GM21737 (cell line): ENCODE measurements around the gene LIN9.

Experiments used
- ATAC-seq: cut with Tn5 transposase; IDR thresholded peaks from one replicate; pipeline ENCODE4 v1.9.1; 2021; ENCODE audit warnings: mild to moderate bottlenecking, moderate library complexity; ENCODE audit not compliant: unreplicated experiment

Gene LIN9

GRCh38 chr1:226181996-226182714 is 126.8 kb downstream of the LIN9 start:
- no peak for ATAC-seq
